GM12892 (cell line): ENCODE measurements around the gene MAPKAPK5.

Experiments
- POLR2A ChIP-seq: IDR thresholded peaks from 2 replicates; pipeline ENCODE4 v1.6.1; 2011; ENCODE audit warnings: low read depth, low read length, control low read depth
- POLR2AphosphoS5 ChIP-seq: IDR thresholded peaks from 2 replicates; pipeline ENCODE4 v1.6.1; 2011; ENCODE audit warnings: low read depth, low read length, control low read depth

GRCh38 chr12:111869671-111870070, 27.6 kb downstream of the MAPKAPK5 start:
- no peak for TF ChIP-seq POLR2A
- no peak for TF ChIP-seq POLR2AphosphoS5
